Posterior vena cava (tissue), 2 donors: ENCODE results near the gene RAPGEF4. TPM values are rescaled to one million over a fixed set of nuclear protein-coding genes. Genes with fewer than 3 reads are reported as not detected.

Experiments
- DNase-seq: peaks from one replicate; pipeline ENCODE4 v3.0.0-alpha.2; 2020; ENCODE audit warnings: low spot score
- intact Hi-C, 2 donors: fragments of 100-400 bp; cut with DNase I; formaldehyde crosslinking; loops; one replicate each; pipeline versions ENCODE4 v1.14.1 to v1.14.2; 2022 to 2023
- total RNA-seq, 2 donors: library from RNA; stranded (reverse); fragmentation: NEBNext Ultra II Directional; extraction: Animal tissue kit (Norgen Biotek cat#: 25700); gene quantifications; one replicate each; pipeline ENCODE4 v1.2.1, GENCODE V29; 2021
- donor health status: DM: yes; HTN: yes; CAD: no.
- donor health status: DM: yes; HTN: yes; CAD: no.

The RAPGEF4 gene
- total RNA-seq, 2 donors from 2014 or later = 4.5 to 6.2 TPM

DNA sequence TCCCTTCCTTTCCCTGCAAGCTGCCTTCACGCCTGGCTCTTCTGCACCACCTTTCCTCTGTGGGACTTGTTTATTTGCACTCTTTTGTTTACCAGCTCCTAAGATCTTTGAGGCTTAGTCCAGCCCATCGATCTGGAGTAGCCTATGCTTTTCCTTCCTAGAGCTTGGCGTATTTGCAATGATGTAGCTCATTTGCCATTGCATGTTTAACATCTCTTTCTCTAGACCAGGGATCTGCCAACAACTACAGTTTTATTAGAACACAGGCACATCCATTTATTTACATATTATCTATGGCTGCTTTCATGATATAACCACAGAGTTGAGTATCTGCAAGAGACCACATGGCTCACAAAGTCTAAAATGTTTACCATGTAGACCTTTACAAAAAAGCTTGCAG, 150.4 kb downstream of the RAPGEF4 start:
- intact Hi-C loops = no loop called here
- DNase-seq = no peak

DNA sequence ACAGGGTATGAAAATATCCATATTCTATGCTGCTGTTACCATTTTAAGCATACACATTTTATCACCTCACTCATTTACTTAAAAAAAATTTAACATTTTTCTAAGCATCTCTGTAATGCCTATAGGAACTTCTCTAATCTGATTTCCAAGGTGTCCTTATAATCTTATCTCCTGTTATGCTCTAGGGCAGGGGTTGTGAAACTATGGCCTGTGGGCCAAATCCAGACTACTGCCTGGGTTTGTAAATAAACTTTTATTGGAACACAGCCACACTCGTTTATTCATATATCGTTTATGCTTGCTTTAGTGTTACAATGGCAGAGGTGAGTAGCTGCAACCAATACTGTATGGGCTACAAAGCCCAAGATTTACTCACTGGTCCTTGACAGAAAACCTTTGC, 151.6 kb downstream of the RAPGEF4 start:
- DNase-seq = no peak
- intact Hi-C loops = no loop called here

DNA sequence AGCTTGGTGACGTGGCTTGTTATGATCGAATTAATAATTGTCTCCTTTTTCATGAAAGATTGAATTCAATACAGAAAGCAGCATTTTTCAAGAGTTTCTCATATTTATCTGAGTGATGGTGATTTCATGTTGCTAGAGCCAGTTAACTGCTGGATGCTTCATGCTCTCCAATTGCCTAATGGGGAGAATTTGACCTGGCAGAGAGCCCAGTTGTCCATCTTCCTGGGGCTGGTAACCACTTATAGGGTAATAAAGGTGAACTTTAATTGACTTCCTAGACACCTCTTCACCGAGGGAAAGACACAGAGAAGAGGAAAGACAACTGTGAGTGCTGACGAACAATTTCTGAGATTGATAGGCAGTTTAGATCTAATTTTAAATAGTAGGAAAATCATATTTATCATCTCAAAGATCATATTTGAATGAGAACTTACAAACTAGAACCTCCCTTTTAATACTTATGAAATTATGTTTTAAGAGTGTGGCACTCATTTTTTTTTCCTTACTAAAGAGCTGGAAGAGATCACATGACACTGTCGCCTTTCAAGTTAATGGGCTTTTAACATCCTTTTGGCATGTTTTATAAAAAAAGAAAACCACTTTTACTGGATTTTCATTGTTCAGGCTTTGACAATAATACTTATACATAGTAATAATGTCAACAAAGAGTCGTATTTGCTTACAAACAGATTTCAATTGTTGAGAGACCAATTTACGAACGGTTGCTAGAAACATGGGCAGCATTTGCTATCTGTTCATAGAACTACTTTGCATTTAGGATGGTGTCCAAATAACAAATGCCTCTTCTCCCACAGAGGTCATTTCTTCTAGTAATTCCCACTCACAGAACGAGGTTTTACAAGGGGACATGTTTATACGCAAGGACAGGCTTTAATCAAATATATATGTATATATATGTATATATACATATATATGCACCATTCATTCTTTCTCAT, 153.3 kb downstream of the RAPGEF4 start:
- DNase-seq = no peak
- intact Hi-C loops = no loop called here

DNA sequence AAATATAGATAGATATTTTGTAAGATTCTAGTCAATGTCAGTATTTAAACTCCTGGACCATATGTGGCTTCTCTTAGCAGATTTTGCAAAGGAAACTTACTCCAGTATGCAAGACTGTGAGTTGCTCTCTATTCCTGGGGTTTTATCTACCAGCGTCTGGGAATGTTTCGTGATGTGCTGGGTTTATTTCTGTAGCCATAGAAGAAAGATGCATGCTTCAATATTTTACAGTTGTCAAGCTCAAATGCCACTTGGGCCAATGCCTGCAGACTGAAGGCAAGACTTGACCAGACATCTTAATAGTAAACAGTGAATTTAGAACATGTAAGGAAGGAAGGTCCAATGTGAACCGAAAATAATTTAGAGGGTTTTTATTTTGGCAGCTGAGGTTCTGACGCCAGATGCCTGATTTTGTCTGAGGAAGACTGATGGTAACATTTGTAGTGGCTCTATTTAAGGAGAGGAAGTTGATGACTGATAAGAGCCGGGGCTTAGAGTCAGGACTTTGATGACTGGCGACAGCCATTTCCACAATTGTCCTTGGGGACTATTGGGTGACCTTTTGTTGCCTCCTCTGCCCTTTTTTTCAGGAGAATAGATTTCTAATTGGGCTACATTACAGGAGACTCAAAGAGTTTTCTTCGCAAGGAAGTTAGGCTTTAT, 154.3 kb downstream of the RAPGEF4 start:
- intact Hi-C loops = no loop called here
- no peak for DNase-seq

DNA sequence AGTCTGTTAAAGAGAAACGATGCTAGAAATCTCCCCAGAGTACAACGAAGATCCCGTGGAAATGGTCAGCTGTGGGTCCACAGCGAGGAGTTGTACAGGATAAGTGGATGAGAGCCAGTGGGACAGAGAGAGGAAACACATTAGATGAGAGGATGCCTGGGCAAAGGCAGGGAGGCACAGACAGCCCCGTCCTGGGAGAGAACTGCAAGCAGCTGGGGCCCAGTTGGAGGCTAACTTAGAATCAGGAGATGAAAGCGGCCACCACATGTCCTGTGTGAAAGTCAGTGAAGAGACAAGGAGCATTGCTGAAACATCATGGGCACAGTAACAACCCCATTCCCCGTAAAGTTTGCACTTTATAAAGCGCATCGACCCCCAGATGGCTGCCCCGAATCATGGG, 157.5 kb downstream of the RAPGEF4 start:
- DNase-seq = no peak
- intact Hi-C loops = no loop called here

GRCh38 chr2:172893671-172894070, 158.0 kb downstream of the RAPGEF4 start:
- intact Hi-C loops = no loop called here
- DNase-seq = no peak

GRCh38 chr2:172894689-172895387, 159.2 kb downstream of the RAPGEF4 start:
- intact Hi-C loops = no loop called here

GRCh38 chr2:172896661-172897081, 161.0 kb downstream of the RAPGEF4 start:
- intact Hi-C loops = no loop called here
- no peak for DNase-seq

More at GRCh38 chr2:172894689-172895387, 159.2 kb downstream of the RAPGEF4 start:
- no peak for DNase-seq

- intact Hi-C loops = no loop called here
- no peak for DNase-seq
Measured at GRCh38 chr2:172900871-172901270, 165.2 kb downstream of the RAPGEF4 start.

DNA sequence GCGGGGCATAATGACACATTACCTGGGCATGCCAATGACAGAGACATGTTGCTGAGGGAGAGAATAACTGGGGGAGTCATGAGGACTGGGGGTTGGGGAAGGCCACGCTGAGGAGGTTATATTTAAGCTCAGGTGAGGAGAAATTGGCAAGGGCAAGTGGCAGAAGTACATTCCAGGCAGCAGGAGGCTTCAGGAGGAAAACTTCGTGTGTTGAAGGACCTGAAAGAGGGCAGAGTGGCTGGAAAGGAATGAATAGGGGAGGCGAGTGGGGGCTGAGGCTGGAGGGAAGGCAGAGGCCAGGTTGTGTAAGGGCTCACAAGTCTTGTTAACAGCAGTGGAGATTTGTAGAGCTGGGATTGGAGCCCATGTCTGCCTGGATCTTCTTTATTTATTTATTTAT, 166.3 kb downstream of the RAPGEF4 start:
- intact Hi-C loops = no loop called here
- DNase-seq = no peak

- no peak for DNase-seq
- intact Hi-C loops = no loop called here
Measured at GRCh38 chr2:172904236-172904635, 168.6 kb downstream of the RAPGEF4 start.

DNA sequence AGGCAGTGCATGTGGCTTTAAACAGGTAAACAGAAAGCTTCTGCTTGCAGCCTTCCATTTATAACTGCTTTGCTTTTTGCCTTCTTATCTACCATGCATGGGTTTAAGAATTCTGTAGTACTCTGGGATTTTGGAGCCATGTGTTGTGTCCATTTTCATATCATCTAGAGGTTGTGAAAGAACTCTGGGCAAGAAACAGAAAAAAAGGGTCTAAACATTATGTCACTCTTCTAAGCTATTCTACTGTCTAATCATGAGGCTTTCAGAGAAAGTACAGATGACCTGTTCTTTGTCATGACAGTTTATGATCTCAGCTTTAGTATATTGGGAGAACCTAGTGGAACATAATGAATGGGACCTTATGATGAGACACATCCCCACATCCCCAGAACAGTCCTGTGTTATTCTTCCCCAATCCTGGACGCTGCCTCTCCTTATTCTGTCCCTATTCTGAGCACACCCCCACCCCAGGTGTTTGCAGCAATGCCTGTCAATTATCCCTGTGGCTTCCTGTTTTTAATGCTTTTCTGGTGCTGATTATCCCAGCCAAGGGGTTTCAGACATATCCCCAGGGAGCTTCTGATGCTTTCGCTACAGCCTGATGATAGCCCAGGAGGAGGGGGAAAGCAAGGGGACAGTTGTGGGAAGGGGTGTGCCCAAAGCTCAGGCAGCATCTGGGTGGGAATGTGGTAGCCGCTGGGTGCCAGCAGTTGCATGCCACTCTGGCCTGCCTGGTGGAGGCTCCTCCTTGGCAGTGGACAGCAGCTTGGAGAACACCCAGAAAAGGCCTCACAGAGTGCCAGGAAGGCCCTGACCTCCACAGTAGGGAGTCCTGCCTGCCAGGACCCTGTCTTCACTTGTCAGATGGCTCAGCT, 170.5 kb downstream of the RAPGEF4 start:
- intact Hi-C loops = no loop called here
- DNase-seq = no peak

DNA sequence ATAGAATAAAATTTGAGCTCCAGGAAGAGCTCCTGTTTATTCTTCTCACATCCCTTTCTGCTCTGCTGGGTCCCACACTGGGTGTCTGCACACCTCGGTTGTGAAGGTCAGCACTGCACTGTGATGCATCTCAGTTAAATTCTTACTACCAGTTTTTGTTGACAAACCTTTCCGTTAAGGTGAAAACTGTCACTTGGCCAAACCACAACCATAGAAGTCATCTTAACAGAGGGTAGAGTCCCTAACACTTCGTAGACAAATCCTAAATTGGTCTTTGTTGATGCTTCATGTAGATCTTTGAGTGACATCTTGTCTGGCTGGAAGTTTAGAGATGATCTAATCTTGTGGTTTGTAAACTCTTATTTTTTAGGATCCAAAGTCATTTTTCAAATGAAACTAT, 172.6 kb downstream of the RAPGEF4 start:
- intact Hi-C loops = no loop called here

DNA sequence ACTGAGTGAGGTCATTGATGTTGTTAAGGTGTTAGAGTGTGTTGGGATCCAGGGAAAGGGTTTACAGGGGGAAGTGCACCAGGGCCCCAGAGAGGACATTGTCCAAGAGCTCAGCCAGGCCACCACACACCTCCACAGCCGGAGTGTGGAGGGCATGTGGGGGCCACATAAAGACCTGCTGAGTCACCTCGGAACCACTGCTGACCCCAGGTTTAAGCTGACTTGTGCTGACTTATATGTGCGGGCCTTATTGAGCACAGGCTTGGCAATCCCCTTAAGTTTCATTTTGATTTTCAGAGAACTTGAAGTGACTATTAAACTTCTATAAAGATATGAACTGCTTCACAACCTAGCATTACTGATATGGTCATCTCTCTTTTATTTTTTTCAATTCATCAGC, 173.8 kb downstream of the RAPGEF4 start:
- DNase-seq = no peak
- intact Hi-C loops = no loop called here

More for the DNA sequence above, 172.6 kb downstream of the RAPGEF4 start:
- no peak for DNase-seq

DNA sequence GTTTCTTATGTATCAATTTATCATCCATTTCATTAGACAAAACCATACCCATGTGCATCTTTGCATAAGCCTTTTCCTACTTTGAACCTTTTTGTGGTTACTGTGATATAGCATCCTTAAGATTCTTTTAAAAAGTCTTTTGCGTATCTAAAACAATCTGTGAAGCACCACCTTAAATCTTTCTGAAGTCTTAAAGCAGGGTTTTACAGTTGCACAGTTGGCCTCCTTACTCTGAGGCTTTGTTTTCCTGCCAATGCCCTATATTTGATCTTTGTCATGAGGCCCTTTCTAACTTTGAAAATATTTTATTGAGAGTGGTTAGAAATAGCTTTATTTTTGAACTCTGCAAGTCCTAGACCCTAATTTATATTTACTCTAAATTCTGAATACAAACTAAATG, 176.6 kb downstream of the RAPGEF4 start:
- no peak for DNase-seq
- intact Hi-C loops = no loop called here

GRCh38 chr2:172914341-172915008, 178.8 kb downstream of the RAPGEF4 start:
- intact Hi-C loops = no loop called here
- DNase-seq = no peak

DNA sequence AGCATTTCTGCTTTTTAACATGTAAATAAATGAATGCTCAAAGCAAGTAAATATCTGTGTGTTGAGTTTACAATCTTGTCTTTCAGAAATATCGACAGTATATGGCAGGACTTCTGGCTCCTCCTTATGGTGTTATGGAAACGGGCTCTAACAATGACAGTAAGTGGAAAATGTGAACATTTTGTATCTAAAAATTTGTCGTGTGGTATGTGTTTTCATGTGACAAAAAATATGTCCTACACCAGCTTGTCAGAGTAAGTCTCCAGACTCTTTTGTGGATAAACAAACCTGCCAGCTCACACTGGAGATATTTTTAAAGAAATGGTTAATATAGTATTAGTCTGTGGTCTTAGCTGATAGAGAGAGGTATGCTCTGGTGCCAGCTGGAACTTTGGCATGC, 182.1 kb downstream of the RAPGEF4 start:
- no peak for DNase-seq
- intact Hi-C loops = no loop called here

DNA sequence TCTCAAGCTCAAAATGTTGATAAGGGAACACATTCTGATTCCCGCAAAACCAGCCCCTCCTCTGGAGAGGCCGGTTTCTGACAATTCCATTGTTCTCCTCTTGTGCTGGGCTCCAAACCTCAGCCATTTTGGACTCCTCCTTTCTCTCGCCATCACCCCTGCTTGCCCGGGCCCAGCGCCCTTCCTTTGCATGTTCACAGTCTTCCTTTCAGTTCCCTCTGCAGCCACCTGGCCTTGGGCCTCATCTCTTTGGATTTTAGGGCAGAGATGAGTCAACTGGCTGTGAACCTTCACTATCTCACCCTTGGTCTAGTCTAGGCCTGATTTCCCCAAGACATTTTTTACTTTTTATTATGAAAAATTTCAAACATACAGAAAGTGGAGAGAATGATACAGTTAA, 184.1 kb downstream of the RAPGEF4 start:
- intact Hi-C loops = no loop called here
- no peak for DNase-seq
